Smooth muscle cell (in vitro differentiated cells): Measurements from ENCODE around the gene CNTRL. TPM values are rescaled to one million over a fixed set of nuclear protein-coding genes. Genes with fewer than 3 reads are reported as not detected.

ENCODE experiments used
- DNase-seq: peaks from one replicate; lab custom pipeline; 2025; ENCODE audit not compliant: unreplicated experiment; lab: John Stamatoyannopoulos, UW
- H2AFZ ChIP-seq: fragments of 200-600 bp; sonication (generic); 2 replicates; pipeline ENCODE4 v1.6.0; 2016; ENCODE audit warnings: antibody characterized with exemption, low read depth, mild to moderate bottlenecking
- H3F3A ChIP-seq: fragments of 200-600 bp; sonication (generic); 2 replicates; pipeline ENCODE4 v1.6.0; 2017; ENCODE audit warnings: antibody characterized with exemption, low read depth
- H3K27ac ChIP-seq: fragments of 200-600 bp; sonication (generic); 2 replicates; pipeline ENCODE4 v1.5.1; 2016; ENCODE audit warnings: low read depth, mild to moderate bottlenecking
- H3K27me3 ChIP-seq: fragments of 200-600 bp; sonication (generic); 2 replicates; pipeline ENCODE4 v1.6.1; 2016; ENCODE audit warnings: low read depth, mild to moderate bottlenecking
- H3K36me3 ChIP-seq: fragments of 200-600 bp; sonication (generic); 2 replicates; pipeline ENCODE4 v1.5.1; 2016; ENCODE audit warnings: low read depth
- H3K4me1 ChIP-seq: fragments of 200-600 bp; sonication (generic); 2 replicates; pipeline ENCODE4 v1.5.1; 2016; ENCODE audit warnings: low read depth
- H3K4me2 ChIP-seq: fragments of 200-600 bp; sonication (generic); 2 replicates; pipeline ENCODE4 v1.6.0; 2016; ENCODE audit warnings: mild to moderate bottlenecking
- H3K4me3 ChIP-seq: fragments of 200-600 bp; sonication (generic); 2 replicates; pipeline ENCODE4 v1.5.1; 2016; ENCODE audit warnings: mild to moderate bottlenecking
- H3K79me2 ChIP-seq: fragments of 200-600 bp; sonication (generic); 2 replicates; pipeline ENCODE4 v1.6.0; 2016; ENCODE audit warnings: low read depth, mild to moderate bottlenecking
- H3K9ac ChIP-seq: fragments of 200-600 bp; sonication (generic); 2 replicates; pipeline ENCODE4 v1.6.0; 2016; ENCODE audit warnings: low read depth
- H3K9me3 ChIP-seq: fragments of 200-600 bp; sonication (generic); replicated peaks from 2 replicates; pipeline ENCODE4 v1.5.1; 2016; ENCODE audit warnings: low read depth
- H4K20me1 ChIP-seq: fragments of 200-600 bp; sonication (generic); 2 replicates; pipeline ENCODE4 v1.6.0; 2016; ENCODE audit warnings: low read depth
- WGBS: methylation state at CpG from one replicate; pipeline ENCODE4 v1.1.7; 2016; ENCODE audit warnings: low lambda C conversion rate; 5-methylcytosine and 5-hydroxymethylcytosine counted together
- polyA plus RNA-seq: library from polyadenylated mRNA; unstranded; fragments of >200 nt; fragmentation: Nextera tagmentation; extraction: Ambion mirVana; gene quantifications from 2 replicates; pipeline ENCODE4 v1.2.1, GENCODE V29; 2016
- total RNA-seq: library from RNA; depleted of rRNA; stranded (reverse); fragments of >200 nt; gene quantifications from 2 replicates; pipeline ENCODE4 v1.2.3, GENCODE V29; 2014
- TF ChIP-seq, protein P1 (sequence below): fragments of 200-600 bp; sonication (generic); IDR thresholded peaks from 2 replicates; pipeline ENCODE4 v1.5.1; 2017; ENCODE audit warnings: borderline replicate concordance, mild to moderate bottlenecking, antibody characterized with exemption; ENCODE audit not compliant: insufficient read depth, poor library complexity, severe bottlenecking

The CNTRL gene
- total and polyA plus RNA-seq, 2 experiments from 2014 or later = 3.6 to 9.1 TPM

DNA sequence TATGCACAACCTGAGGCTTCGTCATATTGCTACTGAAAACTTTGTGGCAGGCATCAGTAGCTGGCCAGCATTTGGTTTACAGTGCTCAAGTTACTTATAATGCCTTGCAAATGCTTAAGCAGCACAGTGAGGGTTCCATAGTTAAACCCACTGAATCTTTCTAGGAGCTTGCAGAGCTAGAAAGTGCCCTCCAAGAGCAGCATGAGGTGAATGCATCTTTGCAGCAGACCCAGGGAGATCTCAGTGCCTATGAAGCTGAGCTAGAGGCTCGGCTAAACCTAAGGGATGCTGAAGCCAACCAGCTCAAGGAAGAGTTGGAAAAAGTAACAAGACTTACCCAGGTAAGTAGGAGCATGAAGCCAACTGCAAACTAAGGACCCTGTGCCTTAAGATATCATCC lies 60.9 kb downstream of the CNTRL start:
- Histone ChIP-seq H2AFZ (no peak overlapping the region), H3K9ac (no peak overlapping the region), H3F3A (no peaks in the 10 kb centered on the region), H3K36me3 (no peaks in the 10 kb centered on the region), H4K20me1 (no peaks in the 10 kb centered on the region), H3K79me2 (no peaks in the 10 kb centered on the region), H3K4me3 (no peak overlapping the region), H3K4me1 (no peaks in the 10 kb centered on the region), H3K27ac (no peak overlapping the region), H3K9me3 (no peaks in the 10 kb centered on the region), H3K4me2 (no peak overlapping the region), H3K27me3 (no peaks in the 10 kb centered on the region)
- TF ChIP-seq, protein P1, sequence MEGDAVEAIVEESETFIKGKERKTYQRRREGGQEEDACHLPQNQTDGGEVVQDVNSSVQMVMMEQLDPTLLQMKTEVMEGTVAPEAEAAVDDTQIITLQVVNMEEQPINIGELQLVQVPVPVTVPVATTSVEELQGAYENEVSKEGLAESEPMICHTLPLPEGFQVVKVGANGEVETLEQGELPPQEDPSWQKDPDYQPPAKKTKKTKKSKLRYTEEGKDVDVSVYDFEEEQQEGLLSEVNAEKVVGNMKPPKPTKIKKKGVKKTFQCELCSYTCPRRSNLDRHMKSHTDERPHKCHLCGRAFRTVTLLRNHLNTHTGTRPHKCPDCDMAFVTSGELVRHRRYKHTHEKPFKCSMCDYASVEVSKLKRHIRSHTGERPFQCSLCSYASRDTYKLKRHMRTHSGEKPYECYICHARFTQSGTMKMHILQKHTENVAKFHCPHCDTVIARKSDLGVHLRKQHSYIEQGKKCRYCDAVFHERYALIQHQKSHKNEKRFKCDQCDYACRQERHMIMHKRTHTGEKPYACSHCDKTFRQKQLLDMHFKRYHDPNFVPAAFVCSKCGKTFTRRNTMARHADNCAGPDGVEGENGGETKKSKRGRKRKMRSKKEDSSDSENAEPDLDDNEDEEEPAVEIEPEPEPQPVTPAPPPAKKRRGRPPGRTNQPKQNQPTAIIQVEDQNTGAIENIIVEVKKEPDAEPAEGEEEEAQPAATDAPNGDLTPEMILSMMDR = no peak
- no peak for DNase-seq
- 90% methylated on average over 2 of the region's 2 CpGs for WGBS

DNA sequence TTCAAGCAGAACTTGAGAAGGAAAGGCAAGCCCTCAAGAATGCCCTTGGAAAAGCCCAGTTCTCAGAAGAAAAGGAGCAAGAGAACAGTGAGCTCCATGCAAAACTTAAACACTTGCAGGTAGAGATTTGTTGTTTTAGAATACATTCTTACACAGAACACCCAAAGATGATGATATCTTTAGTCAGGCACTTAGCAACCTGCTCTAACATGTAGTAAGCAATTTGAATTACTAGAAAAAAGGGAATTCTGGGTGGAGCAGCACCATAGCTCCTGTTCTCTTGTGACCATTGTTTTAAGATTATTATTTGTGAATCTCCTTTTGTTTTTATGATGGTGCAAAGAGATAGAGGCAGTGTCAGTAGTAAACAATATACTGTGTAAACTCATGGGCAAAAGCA lies 63.8 kb downstream of the CNTRL start:
- H3K79me2 ChIP-seq = no peaks in the 10 kb centered on the region
- H2AFZ ChIP-seq = no peak overlapping the region
- H3K9ac ChIP-seq = no peak overlapping the region
- DNase-seq = no peak
- H3K4me1 ChIP-seq = no peaks in the 10 kb centered on the region
- no peaks in the 10 kb centered on the region for H4K20me1 ChIP-seq
- no peaks in the 10 kb centered on the region for H3K36me3 ChIP-seq
- peak overlapping the region; percentile 13 for H3K27ac ChIP-seq
- no peaks in the 10 kb centered on the region for H3K9me3 ChIP-seq
- no peak overlapping the region for H3K4me3 ChIP-seq
- no peak overlapping the region for H3K4me2 ChIP-seq
- H3F3A ChIP-seq = no peaks in the 10 kb centered on the region
- H3K27me3 ChIP-seq = no peaks in the 10 kb centered on the region
- TF ChIP-seq, protein P1 = no peak

DNA sequence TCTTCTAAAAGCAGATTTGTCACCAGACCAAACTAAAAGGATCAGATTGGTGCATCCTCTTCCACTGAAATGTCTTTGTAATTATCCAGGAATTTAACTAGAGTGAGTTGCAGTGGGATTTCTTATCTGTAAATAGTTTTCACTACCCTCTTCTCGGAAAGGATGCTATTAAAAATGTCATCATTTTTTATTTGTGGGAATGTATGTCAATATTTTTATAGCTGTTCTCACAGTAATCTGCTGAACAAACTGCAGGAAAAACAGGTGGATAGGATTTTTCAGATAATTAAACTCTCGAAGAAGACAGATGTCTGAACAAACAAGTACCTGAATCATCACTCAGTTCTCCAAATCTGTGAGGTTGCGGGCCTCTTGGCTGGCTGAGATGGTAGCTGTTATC lies 64.2 kb downstream of the CNTRL start:
- peak overlapping the region; percentile 13 for H3K27ac ChIP-seq
- no peaks in the 10 kb centered on the region for H3K27me3 ChIP-seq
- no peak overlapping the region for H3K4me3 ChIP-seq
- no peaks in the 10 kb centered on the region for H4K20me1 ChIP-seq
- no peak overlapping the region for H3K4me2 ChIP-seq
- no peaks in the 10 kb centered on the region for H3K4me1 ChIP-seq
- no peak overlapping the region for H2AFZ ChIP-seq
- WGBS = 54% methylated on average over 3 of the region's 3 CpGs
- no peaks in the 10 kb centered on the region for H3K36me3 ChIP-seq
- H3K9me3 ChIP-seq = no peaks in the 10 kb centered on the region
- TF ChIP-seq, protein P1 = no peak
- no peak for DNase-seq
- H3F3A ChIP-seq = no peaks in the 10 kb centered on the region
- H3K79me2 ChIP-seq = no peaks in the 10 kb centered on the region
- H3K9ac ChIP-seq = no peak overlapping the region

- TF ChIP-seq, protein P1 = no peak
- H3K9me3 ChIP-seq = no peaks in the 10 kb centered on the region
- no peak overlapping the region for H3K4me2 ChIP-seq
- H3K27ac ChIP-seq = no peak overlapping the region
- WGBS = 79% methylated on average over 1 of the region's 1 CpG
- H3F3A ChIP-seq = no peaks in the 10 kb centered on the region
- H3K4me3 ChIP-seq = no peak overlapping the region
- no peak overlapping the region for H2AFZ ChIP-seq
- no peaks in the 10 kb centered on the region for H3K36me3 ChIP-seq
- no peaks in the 10 kb centered on the region for H3K4me1 ChIP-seq
- H4K20me1 ChIP-seq = no peaks in the 10 kb centered on the region
- H3K79me2 ChIP-seq = no peaks in the 10 kb centered on the region
- DNase-seq = no peak
- H3K27me3 ChIP-seq = no peaks in the 10 kb centered on the region
- H3K9ac ChIP-seq = no peak overlapping the region
These were observed 65.4 kb downstream of the CNTRL start for GRCh38 chr9:121140162-121140561.
